Hepatocyte (in vitro differentiated cells): ENCODE data around the gene PRRX1. TPM values are rescaled to one million over a fixed set of nuclear protein-coding genes. Genes with fewer than 3 reads are reported as not detected.

Source experiments
- DNase-seq: peaks from one replicate; pipeline ENCODE4 v3.0.0-alpha.2; 2016; ENCODE audit warnings: low spot score
- H2AFZ ChIP-seq: fragments of 200-600 bp; sonication (generic); 2 replicates; pipeline ENCODE4 v1.6.0; 2016; ENCODE audit warnings: antibody characterized with exemption, mild to moderate bottlenecking
- H3K27ac ChIP-seq: fragments of 200-600 bp; sonication (generic); 2 replicates; pipeline ENCODE4 v1.5.1; 2016; ENCODE audit warnings: mild to moderate bottlenecking
- H3K27me3 ChIP-seq: fragments of 200-600 bp; sonication (generic); 2 replicates; pipeline ENCODE4 v1.6.1; 2016
- H3K36me3 ChIP-seq: fragments of 200-600 bp; sonication (generic); replicated peaks from 2 replicates; pipeline ENCODE4 v1.5.1; 2016; ENCODE audit warnings: low read depth; ENCODE audit not compliant: insufficient read depth
- H3K4me1 ChIP-seq: fragments of 200-600 bp; sonication (generic); 2 replicates; pipeline ENCODE4 v1.5.1; 2016; ENCODE audit warnings: mild to moderate bottlenecking, moderate library complexity; ENCODE audit not compliant: insufficient read depth
- H3K4me2 ChIP-seq: fragments of 200-600 bp; sonication (generic); 2 replicates; pipeline ENCODE4 v1.6.0; 2016
- H3K4me3 ChIP-seq: fragments of 200-600 bp; sonication (generic); 2 replicates; pipeline ENCODE4 v1.5.1; 2016; ENCODE audit warnings: mild to moderate bottlenecking
- H3K79me2 ChIP-seq: fragments of 200-600 bp; sonication (generic); 2 replicates; pipeline ENCODE4 v1.6.0; 2017; ENCODE audit warnings: mild to moderate bottlenecking
- H3K9me2 ChIP-seq: fragments of 200-600 bp; sonication (generic); replicated peaks from 2 replicates; pipeline ENCODE4 v1.6.0; 2017; ENCODE audit warnings: mild to moderate bottlenecking; ENCODE audit not compliant: insufficient read depth
- H3K9me3 ChIP-seq: fragments of 200-600 bp; sonication (generic); 2 replicates; pipeline ENCODE4 v1.5.1; 2016; ENCODE audit warnings: low read depth, mild to moderate bottlenecking
- H4K20me1 ChIP-seq: fragments of 200-600 bp; sonication (generic); 2 replicates; pipeline ENCODE4 v1.6.0; 2016; ENCODE audit warnings: mild to moderate bottlenecking; ENCODE audit not compliant: insufficient read depth, poor library complexity, severe bottlenecking
- CTCF ChIP-seq: fragments of 200-600 bp; sonication (generic); IDR thresholded peaks from 2 replicates; pipeline ENCODE4 v1.5.1; 2016; ENCODE audit warnings: antibody characterized with exemption, mild to moderate bottlenecking; ENCODE audit not compliant: poor library complexity
- EZH2 ChIP-seq: fragments of 200-600 bp; sonication (generic); IDR thresholded peaks from 2 replicates; pipeline ENCODE4 v1.6.1; 2016; ENCODE audit warnings: antibody characterized with exemption, mild to moderate bottlenecking, borderline replicate concordance
- EZH2phosphoT487 ChIP-seq: fragments of 200-600 bp; sonication (generic); IDR thresholded peaks from one replicate; pipeline ENCODE4 v1.6.1; 2018; ENCODE audit warnings: antibody characterized with exemption, mild to moderate bottlenecking, low read depth, moderate library complexity; ENCODE audit not compliant: unreplicated experiment, severe bottlenecking
- WGBS: methylation state at CpG from one replicate; pipeline ENCODE4 v1.1.6; 2016; ENCODE audit warnings: low lambda C conversion rate; ENCODE audit errors: missing lambda C conversion rate; 5-methylcytosine and 5-hydroxymethylcytosine counted together
- polyA plus RNA-seq: library from polyadenylated mRNA; unstranded; fragments of >200 nt; fragmentation: Nextera tagmentation; extraction: Ambion mirVana; gene quantifications from 2 replicates; pipeline ENCODE4 v1.2.1, GENCODE V29; 2016
- total RNA-seq: library from RNA; depleted of rRNA; stranded (reverse); fragments of >200 nt; gene quantifications from 2 replicates; pipeline ENCODE4 v1.2.3, GENCODE V29; 2014

The PRRX1 gene
- total and polyA plus RNA-seq, 2 experiments from 2014 or later = 9.8 to 42.3 TPM

- DNase-seq = no peak
- Histone ChIP-seq H3K4me3 (no peak overlapping the region), H3K9me2 (no peaks in the 10 kb centered on the region), H3K4me2 (no peak overlapping the region), H3K9me3 (no peaks in the 10 kb centered on the region), H3K27ac (no peak overlapping the region), H4K20me1 (no peaks in the 10 kb centered on the region), H3K36me3 (no peaks in the 10 kb centered on the region), H3K27me3 (no peaks in the 10 kb centered on the region), H2AFZ (no peak overlapping the region), H3K4me1 (no peaks in the 10 kb centered on the region), H3K79me2 (no peaks in the 10 kb centered on the region)
- TF ChIP-seq CTCF (no peak), EZH2phosphoT487 (no peak), EZH2 (no peak)
These were observed 23.4 kb upstream of the PRRX1 start for GRCh38 chr1:170640581-170640980.

GRCh38 chr1:170657275-170657853 is 6.6 kb upstream of the PRRX1 start:
- no peak overlapping the region for H3K4me2 ChIP-seq
- no peak overlapping the region for H3K4me3 ChIP-seq
- peaks cover 15% of the 10 kb centered on the region for H3K4me1 ChIP-seq
- DNase-seq = no peak
- no peaks in the 10 kb centered on the region for H3K9me2 ChIP-seq
- H4K20me1 ChIP-seq = no peaks in the 10 kb centered on the region
- 57% methylated on average over 4 of the region's 4 CpGs for WGBS
- no peaks in the 10 kb centered on the region for H3K79me2 ChIP-seq
- peaks cover 55% of the 10 kb centered on the region for H3K27me3 ChIP-seq
- H3K36me3 ChIP-seq = no peaks in the 10 kb centered on the region
- no peaks in the 10 kb centered on the region for H3K9me3 ChIP-seq
- H2AFZ ChIP-seq = no peak overlapping the region
- no peak overlapping the region for H3K27ac ChIP-seq
- TF ChIP-seq EZH2 (no peak), EZH2phosphoT487 (no peak), CTCF (no peak)

GRCh38 chr1:170659399-170660035 is 4.4 kb upstream of the PRRX1 start:
- Histone ChIP-seq H3K4me1 (peaks cover 21% of the 10 kb centered on the region), H3K79me2 (peaks cover 6% of the 10 kb centered on the region), H3K9me3 (no peaks in the 10 kb centered on the region), H2AFZ (no peak overlapping the region), H3K4me3 (no peak overlapping the region), H3K27ac (peak overlapping the region; percentile 70), H3K9me2 (no peaks in the 10 kb centered on the region), H4K20me1 (no peaks in the 10 kb centered on the region), H3K4me2 (peak overlapping the region; percentile 87), H3K36me3 (no peaks in the 10 kb centered on the region), H3K27me3 (peaks cover 77% of the 10 kb centered on the region)
- TF ChIP-seq EZH2phosphoT487 (no peak), EZH2 (no peak), CTCF (no peak)
- WGBS = 47% methylated on average over 13 of the region's 13 CpGs
- DNase-seq = no peak
